Tongue (tissue), 2 donors: Measurements from ENCODE around the gene PRDX3. TPM values are rescaled to one million over a fixed set of nuclear protein-coding genes. Genes with fewer than 3 reads are reported as not detected.

ENCODE experiments used
- DNase-seq: peaks from one replicate; pipeline ENCODE4 v3.0.0-alpha.2; 2015
- total RNA-seq: library from RNA; depleted of rRNA; stranded (reverse); fragments of >200 nt; gene quantifications from one replicate; pipeline ENCODE4 v1.2.3, GENCODE V29; 2014

The PRDX3 gene
- 184 TPM for total RNA-seq

- peak; percentile 97 for DNase-seq
Observed at GRCh38 chr10:119178372-119179119, at the start of gene PRDX3. PRDX3 (minus strand) TSS chr10:119178812; CDS start chr10:119178790, 22 bp downstream.

DNA sequence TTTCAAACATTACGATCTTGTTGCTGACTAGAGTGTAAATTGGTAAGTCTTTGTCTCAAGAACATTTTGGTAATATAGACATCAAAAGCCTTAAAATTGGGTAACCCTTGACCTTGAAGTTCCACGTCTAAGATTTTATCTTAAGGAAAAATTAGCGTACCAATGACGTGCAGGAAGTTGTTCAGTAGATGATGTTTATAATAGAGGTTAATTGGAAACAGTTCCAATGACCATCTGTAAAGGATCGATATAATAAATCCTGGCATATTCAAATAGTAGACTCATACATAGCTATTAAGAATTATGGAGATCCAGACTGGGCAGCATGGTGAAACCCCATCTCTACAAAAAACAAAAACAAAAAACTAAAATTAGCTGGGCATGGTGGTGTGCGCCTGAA is 49.2 kb upstream of the PRDX3 start:
- no peak for DNase-seq

- DNase-seq = no peak
Observed at GRCh38 chr10:119225083-119225658, 46.6 kb upstream of the PRDX3 start.

DNA sequence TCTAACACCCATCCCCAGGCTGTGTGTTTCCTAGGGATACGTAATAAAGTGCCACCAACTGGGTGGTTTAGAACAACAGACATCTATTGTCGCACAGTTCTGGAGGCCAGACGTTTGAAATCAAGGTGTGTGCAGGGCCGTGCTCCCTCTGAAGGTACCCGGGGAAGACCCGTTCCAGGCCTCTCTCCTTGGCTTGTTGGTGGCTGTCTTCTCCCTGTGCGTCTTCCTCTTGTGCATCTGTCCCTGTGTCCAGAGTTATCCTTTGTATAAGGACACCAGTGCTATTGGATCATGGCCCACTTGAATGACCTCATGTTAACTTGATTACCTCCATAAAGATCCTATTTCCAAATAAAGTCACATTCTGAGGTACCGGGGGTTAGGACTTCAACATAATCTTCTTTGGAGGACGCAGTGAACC is 44.4 kb upstream of the PRDX3 start:
- DNase-seq = no peak

GRCh38 chr10:119222537-119222936 is 43.9 kb upstream of the PRDX3 start:
- DNase-seq = peak; percentile 48

DNA sequence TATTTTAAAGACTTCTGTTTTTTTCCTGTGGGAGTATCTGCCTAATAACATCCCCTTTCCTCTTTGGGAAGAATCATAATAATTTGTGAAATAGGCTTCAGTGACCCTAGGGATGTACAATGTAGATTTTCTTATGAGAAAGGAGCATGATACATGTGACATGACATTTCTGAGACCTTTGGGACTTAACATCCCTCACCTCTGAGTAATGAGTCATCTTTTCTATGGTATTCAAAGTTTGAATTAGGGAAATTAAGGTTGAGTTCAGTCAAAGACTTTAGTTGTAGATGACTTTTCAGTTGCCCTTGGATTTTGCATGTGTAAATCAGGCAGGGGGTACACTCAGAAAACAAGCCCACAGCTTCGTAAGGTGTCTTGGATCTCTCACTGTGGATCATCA is 43.1 kb upstream of the PRDX3 start:
- DNase-seq = no peak

DNA sequence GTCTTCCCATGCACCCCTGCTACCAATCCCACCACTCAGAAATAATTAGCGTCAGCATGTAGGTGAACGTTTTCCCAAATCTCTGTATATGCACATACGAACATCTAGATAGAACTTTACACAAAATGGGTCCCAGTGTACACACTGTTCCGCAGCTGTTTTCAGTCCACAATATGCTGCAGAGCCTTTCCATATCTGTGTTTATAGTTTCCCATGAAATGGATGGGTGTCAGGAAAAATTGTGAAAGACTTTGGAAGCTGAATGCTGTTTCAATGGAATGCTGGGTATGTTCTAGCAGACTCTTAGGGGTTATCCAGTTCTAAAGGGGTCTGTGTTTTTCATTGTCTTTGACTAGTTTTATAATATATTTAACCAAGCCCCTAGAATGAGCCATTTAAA is 42.6 kb upstream of the PRDX3 start:
- no peak for DNase-seq

- DNase-seq = no peak
Observed at GRCh38 chr10:119219871-119220270, 41.3 kb upstream of the PRDX3 start.

DNA sequence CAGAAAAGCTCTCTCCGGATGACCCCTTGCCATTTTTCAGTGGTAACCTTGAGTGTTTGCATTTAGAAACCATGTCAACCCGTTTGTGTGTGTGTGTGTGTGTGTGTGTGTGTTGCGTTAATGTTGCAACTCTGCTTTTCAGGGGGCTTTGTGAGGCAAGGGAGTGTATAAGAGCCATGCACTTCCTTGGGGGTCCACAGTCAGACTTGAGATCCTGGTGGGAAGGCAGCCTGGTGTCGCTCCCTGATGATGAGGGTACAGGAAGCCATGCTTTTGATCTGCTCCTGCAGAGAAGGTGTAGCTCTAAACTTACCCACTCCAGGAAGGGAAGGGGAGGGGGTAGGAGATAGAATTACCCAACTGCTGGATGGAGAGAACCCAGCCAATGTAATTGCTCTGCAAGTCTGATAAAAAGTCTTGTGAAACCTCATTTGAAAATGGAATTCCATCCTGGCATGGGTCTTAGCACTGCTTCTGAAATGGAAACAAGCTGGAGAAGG is 39.4 kb upstream of the PRDX3 start:
- DNase-seq = no peak

GRCh38 chr10:119217401-119217800 is 38.8 kb upstream of the PRDX3 start:
- DNase-seq = no peak

- DNase-seq = no peak
Observed at GRCh38 chr10:119216127-119216526, 37.5 kb upstream of the PRDX3 start.

- no peak for DNase-seq
Observed at GRCh38 chr10:119215371-119215770, 36.8 kb upstream of the PRDX3 start.

DNA sequence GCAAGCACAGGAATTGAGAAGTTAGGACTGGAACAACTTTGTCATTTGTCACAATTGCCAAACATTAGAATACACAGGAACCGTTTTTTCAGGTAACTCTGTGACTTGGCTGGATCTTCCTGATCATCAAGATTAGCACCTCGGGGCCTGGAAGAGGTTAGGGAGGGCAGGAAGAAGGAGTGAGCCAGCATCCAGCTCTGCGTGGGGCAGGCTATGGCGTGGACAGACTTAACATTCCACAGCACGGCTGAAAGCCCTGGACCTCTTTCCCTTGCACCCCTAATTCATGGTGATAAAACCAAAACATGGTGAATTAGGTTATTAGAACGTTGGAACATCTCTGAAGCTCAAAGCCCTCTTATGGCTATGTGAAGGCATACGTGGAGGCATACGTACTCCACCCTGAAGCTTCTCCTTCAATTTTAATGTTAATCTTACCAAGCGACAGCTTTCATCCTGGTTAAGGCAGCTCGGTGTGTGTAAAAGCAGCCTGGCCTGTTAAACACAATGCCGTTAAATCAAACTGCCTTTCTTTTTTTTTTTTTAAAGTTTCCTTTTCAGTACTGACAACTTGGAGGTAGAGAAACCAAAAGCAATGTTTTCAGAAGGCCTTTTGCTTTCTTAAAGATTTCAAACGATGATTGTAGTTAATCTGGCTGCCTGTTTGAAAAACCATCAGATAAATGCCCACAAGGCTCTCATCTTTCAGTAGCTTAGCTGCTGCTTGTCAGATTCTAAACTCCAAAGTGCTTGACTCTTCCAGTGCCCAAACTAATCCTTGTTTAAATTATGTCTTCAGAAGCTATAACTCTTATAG is 33.2 kb upstream of the PRDX3 start:
- no peak for DNase-seq

- peak; percentile 72 for DNase-seq
Observed at GRCh38 chr10:119211176-119211575, 32.6 kb upstream of the PRDX3 start.

- no peak for DNase-seq
Observed at GRCh38 chr10:119210633-119211032, 32.0 kb upstream of the PRDX3 start.

DNA sequence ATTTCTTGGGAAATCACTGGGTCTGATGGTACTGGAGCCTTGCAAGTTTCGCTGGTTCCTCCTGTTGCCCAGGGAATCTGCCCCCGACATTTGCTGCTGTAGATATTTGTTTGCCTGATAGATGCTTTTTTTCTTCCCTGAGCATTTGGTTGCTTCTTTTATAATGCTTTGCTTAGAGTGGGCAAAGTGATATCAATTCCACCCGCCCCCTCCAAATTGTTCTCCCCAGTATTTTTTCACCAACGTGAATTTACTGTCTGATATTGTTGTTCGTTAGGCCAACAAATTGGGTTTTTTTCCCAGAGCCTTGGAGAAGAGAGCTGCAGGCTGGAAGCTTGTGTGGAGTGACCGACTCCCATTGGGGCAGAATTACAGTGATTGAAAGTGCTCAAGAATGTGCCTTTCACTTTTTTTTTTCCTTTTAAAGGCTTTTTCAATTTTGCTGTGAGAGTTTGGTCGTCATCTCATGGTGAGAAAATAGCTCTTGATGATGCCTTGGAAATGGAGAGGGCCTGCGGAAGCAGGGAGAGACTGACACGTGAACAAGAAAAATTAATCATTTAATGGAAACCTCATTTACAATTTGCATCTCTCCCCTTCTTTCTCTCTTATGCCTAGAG is 31.2 kb upstream of the PRDX3 start:
- no peak for DNase-seq

DNA sequence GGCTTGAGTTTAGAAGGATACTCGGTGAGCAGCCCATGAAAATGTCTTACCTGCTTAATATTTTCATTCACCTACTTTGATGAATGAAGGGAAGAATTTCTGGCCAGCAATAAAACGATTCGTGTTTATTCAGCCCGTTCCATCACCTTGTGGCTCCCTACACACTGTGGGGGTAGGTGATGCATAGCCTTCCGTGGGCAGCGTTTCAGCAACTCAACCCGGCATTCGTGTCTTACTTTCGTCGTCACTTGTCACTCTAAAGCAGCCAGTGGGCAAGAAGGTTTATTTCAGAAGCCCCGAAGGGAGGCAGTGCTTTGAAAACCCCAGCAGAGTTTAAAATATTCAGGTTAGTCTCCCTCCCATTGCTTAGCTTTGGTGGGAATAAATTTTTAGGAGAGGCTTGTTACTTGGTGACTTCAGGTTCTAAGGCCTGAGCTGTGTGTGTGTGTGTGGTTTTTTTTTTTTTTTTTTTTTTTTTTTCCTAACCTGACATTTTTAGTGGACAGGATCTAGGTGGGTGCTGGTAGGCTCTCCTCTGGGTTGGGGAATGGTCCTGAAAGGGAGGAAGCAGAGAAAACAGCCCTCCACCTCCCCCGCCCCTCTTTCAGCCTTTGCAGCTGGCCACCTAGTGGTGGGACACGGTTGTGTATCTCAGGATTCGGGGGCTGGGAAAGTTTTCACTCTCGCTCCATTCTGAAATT is 30.6 kb upstream of the PRDX3 start:
- DNase-seq = peak; percentile 83

DNA sequence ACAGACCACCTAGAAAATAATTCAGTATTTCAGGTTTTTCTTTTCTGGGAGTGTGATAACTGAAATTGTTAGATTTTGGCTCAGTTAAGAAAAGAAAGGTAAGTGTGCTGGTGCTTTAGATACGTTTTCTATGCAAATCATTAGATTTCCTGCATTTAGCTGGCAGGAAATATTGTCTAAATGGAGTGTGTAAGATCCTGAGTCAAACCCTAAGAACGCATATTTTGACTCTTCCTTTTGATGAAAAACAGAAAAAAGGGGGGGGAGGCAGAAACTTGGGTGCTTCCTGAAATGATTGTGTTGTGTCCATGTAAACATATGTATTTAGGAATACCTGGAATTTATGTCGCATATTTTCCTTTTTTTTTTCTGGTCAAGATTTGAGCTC is 29.9 kb upstream of the PRDX3 start:
- no peak for DNase-seq

- peak; percentile 77 for DNase-seq
Observed at GRCh38 chr10:119207713-119208552, 29.3 kb upstream of the PRDX3 start.

GRCh38 chr10:119207366-119207666 is 28.7 kb upstream of the PRDX3 start, which contains the start of gene GRK5:
GRK5 (plus strand) TSS chr10:119207571; CDS start chr10:119207918, 347 bp downstream.
- peak; percentile 99 for DNase-seq
